Transverse colon (tissue), 4 donors: ENCODE data around the gene SIGLEC15. TPM values are rescaled to one million over a fixed set of nuclear protein-coding genes. Genes with fewer than 3 reads are reported as not detected.

Experiments
- DNase-seq: peaks from one replicate; pipeline ENCODE4 v3.0.0-alpha.2; 2019
- H3K27ac ChIP-seq, 4 donors: fragments of 200-600 bp; sonication (generic); 2 replicates each; pipeline ENCODE4 v1.5.1; 2016 to 2018; ENCODE audit warnings: inconsistent platforms in 4 of 4
- H3K27me3 ChIP-seq: fragments of 200-600 bp; sonication (generic); 2 replicates; pipeline ENCODE4 v1.5.1; 2017; ENCODE audit warnings: inconsistent platforms
- H3K36me3 ChIP-seq, 4 donors: fragments of 200-600 bp; sonication (generic); 2 replicates each; pipeline ENCODE4 v1.5.1; 2017 to 2019; ENCODE audit warnings: inconsistent platforms in 4 of 4
- H3K4me1 ChIP-seq, 4 donors: fragments of 200-600 bp; sonication (generic); 2 replicates each; pipeline ENCODE4 v1.5.1; 2017 to 2020; ENCODE audit warnings: inconsistent platforms in 4 of 4
- H3K4me3 ChIP-seq, 4 donors: fragments of 200-600 bp; sonication (generic); 1 replicate in 1 of 4; 2 replicates in 3 of 4; pipeline versions ENCODE4 v1.5.1 to v1.6.1; 2017 to 2019; ENCODE audit warnings: inconsistent platforms in 4 of 4
- H3K9me3 ChIP-seq, 2 donors: fragments of 200-600 bp; sonication (generic); 2 replicates each; pipeline ENCODE4 v1.5.1; 2017 to 2019; ENCODE audit warnings: inconsistent platforms in 2 of 2
- EP300 ChIP-seq: sonication (generic); formaldehyde crosslinking; IDR thresholded peaks from one replicate; pipeline ENCODE4 v1.6.1; 2017; ENCODE audit warnings: antibody characterized with exemption, low read depth
- POLR2A ChIP-seq: fragments of 450-650 bp; IDR thresholded peaks from one replicate; pipeline ENCODE4 v1.6.1; 2016; ENCODE audit warnings: antibody characterized with exemption, mild to moderate bottlenecking, moderate library complexity
- POLR2AphosphoS5 ChIP-seq, 3 donors: sonication (generic); formaldehyde crosslinking; IDR thresholded peaks; one replicate each; pipeline ENCODE4 v1.6.1; 2016; ENCODE audit warnings: antibody characterized with exemption in 3 of 3
- WGBS, 2 donors: methylation state at CpG; one replicate each; pipeline ENCODE4 v1.1.5; 2018; ENCODE audit warnings: low coverage in 1 of 2; 5-methylcytosine and 5-hydroxymethylcytosine counted together
- in situ Hi-C, 4 donors: fragments of 200-750 bp; cut with MboI; loops; one replicate each; pipeline versions ENCODE4 v1.15.0 to v1.15.1; 2017; ENCODE audit warnings: low sequenced_read_pairs in 3 of 4, low pct_ligation_motif_present in 1 of 4, low pct_unique_long_range_greater_than_20kb in 1 of 4
- intact Hi-C: fragments of 100-400 bp; cut with DNase I; formaldehyde crosslinking; loops from one replicate; pipeline ENCODE4 v1.15.1; 2023; ENCODE audit warnings: low total_unique reads
- total RNA-seq, 4 donors: library from RNA; depleted of rRNA; stranded (reverse); fragments of >200 nt; gene quantifications; one replicate each; pipeline ENCODE4 v1.1.0, GENCODE V29; 2016
- TF ChIP-seq, protein P1 (sequence below), 5 experiments: fragments of 200-600 bp in 3 of 5; fragments of 450-650 bp in 2 of 5; sonication (generic) in 3 of 5; IDR thresholded peaks; 1 replicate in 2 of 5; 2 replicates in 3 of 5; pipeline ENCODE4 v1.5.1; 2016 to 2017; ENCODE audit warnings: antibody characterized with exemption in 5 of 5, inconsistent platforms in 3 of 5, mild to moderate bottlenecking in 2 of 5, moderate library complexity in 1 of 5

Gene SIGLEC15
- total RNA-seq, 4 donors from 2014 or later: not detected

DNA sequence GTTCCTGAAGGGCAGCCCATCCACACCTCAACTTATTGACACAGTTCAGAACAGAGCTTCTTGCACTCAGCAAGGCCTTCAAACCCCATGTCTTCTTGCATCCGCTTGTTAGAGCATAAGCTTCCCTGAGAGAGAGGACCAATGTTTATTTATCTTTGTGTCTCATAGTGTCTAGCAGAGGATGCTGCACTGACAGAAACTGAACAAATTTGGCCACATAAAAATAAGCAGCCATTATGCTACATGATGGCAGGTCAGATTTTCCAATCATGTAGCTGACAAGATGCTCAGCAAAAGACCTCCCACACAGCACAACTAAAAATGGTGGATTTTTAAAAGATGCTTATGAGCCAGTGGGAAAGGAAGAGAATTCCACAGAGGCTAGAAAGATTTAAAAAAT lies 38.1 kb upstream of the SIGLEC15 start:
- H3K9me3 ChIP-seq: no peaks in the 10 kb centered on the region
- TF ChIP-seq POLR2AphosphoS5 (IDR thresholded peaks at IDR 0.05) (no peak), POLR2A (no peak), EP300 (no peak)
- TF ChIP-seq, protein P1, sequence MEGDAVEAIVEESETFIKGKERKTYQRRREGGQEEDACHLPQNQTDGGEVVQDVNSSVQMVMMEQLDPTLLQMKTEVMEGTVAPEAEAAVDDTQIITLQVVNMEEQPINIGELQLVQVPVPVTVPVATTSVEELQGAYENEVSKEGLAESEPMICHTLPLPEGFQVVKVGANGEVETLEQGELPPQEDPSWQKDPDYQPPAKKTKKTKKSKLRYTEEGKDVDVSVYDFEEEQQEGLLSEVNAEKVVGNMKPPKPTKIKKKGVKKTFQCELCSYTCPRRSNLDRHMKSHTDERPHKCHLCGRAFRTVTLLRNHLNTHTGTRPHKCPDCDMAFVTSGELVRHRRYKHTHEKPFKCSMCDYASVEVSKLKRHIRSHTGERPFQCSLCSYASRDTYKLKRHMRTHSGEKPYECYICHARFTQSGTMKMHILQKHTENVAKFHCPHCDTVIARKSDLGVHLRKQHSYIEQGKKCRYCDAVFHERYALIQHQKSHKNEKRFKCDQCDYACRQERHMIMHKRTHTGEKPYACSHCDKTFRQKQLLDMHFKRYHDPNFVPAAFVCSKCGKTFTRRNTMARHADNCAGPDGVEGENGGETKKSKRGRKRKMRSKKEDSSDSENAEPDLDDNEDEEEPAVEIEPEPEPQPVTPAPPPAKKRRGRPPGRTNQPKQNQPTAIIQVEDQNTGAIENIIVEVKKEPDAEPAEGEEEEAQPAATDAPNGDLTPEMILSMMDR (IDR thresholded peaks at IDR 0.05): no peak
- no peak overlapping the region for H3K4me3 ChIP-seq
- in situ Hi-C loops: no loop called here
- H3K27ac ChIP-seq: no peak overlapping the region
- 67 to 75% methylated on average over 1 of the region's 1 CpG for WGBS, 2 donors
- H3K4me1 ChIP-seq: no peaks in the 10 kb centered on the region
- H3K36me3 ChIP-seq: no peaks in the 10 kb centered on the region
- no peak for DNase-seq
- intact Hi-C loops: no loop called here
- H3K27me3 ChIP-seq: no peaks in the 10 kb centered on the region

DNA sequence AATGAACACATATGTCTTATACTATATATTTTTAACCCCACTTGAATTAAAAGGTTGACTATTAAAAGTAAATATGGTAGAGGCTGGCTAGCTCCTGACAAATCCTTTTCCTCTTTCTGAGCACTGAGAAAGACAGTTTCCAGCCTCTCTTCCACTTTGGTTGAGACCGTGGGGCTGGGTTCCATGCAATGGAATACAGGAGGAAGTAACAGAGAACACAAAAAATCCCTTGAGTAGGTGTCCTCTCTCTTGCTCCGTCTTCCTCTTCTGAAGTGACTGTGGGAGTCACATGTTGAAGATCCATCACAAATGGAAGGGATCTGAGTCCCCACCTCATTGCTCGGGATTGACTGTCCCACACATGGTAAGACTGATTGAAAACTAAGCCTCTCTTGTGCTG lies 36.6 kb upstream of the SIGLEC15 start:
- intact Hi-C loops: no loop called here
- 60 to 84% methylated on average over 1 to 3 of the region's 3 CpGs for WGBS, 2 donors
- DNase-seq: no peak

DNA sequence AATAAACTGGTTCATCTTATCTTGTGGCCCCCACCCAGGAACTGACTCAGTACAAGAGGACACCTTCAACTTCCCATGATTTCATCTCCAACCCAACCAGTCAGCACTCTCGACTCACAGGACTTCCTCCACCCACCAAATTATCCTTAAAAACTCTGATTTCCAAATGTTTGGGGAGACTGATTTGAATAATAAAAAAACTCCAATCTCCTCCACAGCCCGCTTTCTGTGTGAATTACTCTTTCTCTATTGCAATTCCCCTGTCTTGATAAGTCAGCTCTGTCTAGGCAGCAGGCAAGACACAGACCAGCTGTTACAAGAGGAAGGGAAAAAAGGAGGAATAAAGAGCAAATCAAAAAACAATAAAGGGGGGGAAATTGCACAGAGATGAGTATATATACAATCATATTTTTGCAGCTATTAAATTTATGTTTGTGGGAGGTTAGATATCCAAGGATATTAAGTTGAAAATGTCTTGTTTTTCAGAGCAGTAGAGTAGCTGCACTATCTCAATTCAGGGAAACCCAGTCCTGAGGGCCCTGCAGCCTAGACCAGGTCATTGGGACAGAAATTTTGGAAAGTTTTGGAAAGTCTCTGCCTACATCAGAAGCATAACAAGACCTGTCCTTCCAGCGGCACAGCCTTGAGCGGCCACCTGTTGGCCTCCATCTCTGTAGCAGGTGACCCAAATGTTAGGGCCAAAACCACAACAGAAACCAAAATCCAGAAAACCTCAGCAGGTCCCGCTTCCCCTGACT lies 32.8 kb upstream of the SIGLEC15 start:
- no peaks in the 10 kb centered on the region for H3K9me3 ChIP-seq
- 65 to 88% methylated on average over 2 to 5 of the region's 5 CpGs for WGBS, 2 donors
- no peaks in the 10 kb centered on the region for H3K36me3 ChIP-seq
- H3K27me3 ChIP-seq: no peaks in the 10 kb centered on the region
- no peaks in the 10 kb centered on the region for H3K4me1 ChIP-seq
- intact Hi-C loops: no loop called here
- no peak for DNase-seq
- no peak overlapping the region for H3K27ac ChIP-seq
- no peak for TF ChIP-seq POLR2AphosphoS5 (IDR thresholded peaks at IDR 0.05)
- TF ChIP-seq, protein P1 (IDR thresholded peaks at IDR 0.05): no peak
- TF ChIP-seq POLR2A: no peak
- TF ChIP-seq EP300: no peak
- H3K4me3 ChIP-seq: no peak overlapping the region
- in situ Hi-C loops: no loop called here

More for the DNA sequence above, 36.6 kb upstream of the SIGLEC15 start:
- H3K4me3 ChIP-seq: no peak overlapping the region
- no peaks in the 10 kb centered on the region for H3K27me3 ChIP-seq
- H3K4me1 ChIP-seq: no peaks in the 10 kb centered on the region
- H3K36me3 ChIP-seq: no peaks in the 10 kb centered on the region
- in situ Hi-C loops: no loop called here
- no peaks in the 10 kb centered on the region for H3K9me3 ChIP-seq
- TF ChIP-seq POLR2A: no peak
- no peak for TF ChIP-seq EP300
- TF ChIP-seq, protein P1 (IDR thresholded peaks at IDR 0.05): no peak
- no peak for TF ChIP-seq POLR2AphosphoS5 (IDR thresholded peaks at IDR 0.05)
- H3K27ac ChIP-seq: no peak overlapping the region

DNA sequence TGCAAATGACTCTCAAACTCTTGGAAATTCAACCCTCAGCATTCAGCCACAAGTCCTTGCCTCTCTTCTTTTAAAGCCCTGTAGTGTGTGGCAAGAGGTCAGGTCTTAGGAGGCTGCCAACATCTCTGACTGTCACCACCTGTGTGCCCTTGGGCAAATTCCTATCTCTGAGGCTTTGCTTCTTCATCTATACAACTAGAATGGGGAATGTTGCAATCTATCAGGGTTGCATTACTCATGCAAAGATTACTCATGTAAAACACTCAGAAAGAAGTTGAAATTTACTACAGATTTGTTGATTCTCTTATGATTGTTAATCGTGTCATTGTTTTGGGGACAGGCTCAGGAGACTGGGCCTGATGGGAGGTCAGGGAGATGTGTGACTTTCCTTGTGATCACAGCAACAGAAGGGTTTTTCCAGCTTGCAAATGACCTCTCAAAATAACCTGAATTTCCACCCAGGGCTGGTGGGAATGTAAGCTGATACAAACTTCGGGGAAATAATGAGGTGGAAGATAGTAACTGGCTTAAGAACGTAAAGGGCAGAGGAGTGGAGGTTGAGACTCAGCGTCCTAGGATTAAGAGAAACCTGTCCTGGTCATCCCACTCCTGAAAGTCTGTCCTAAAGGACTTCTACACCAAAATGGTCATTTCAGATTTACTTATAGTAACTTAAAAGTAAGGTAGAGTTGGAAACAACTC lies 32.1 kb upstream of the SIGLEC15 start:
- Histone ChIP-seq H3K27ac (no peak overlapping the region), H3K4me3 (no peak overlapping the region), H3K4me1 (no peaks in the 10 kb centered on the region), H3K36me3 (no peaks in the 10 kb centered on the region), H3K9me3 (no peaks in the 10 kb centered on the region), H3K27me3 (no peaks in the 10 kb centered on the region)
- TF ChIP-seq, protein P1 (IDR thresholded peaks at IDR 0.05): no peak
- TF ChIP-seq POLR2A: no peak
- no peak for TF ChIP-seq POLR2AphosphoS5 (IDR thresholded peaks at IDR 0.05)
- TF ChIP-seq EP300: no peak
- DNase-seq: no peak
- intact Hi-C loops (no loop called here), in situ Hi-C loops (no loop called here)
- 59 to 86% methylated on average over 2 to 4 of the region's 4 CpGs for WGBS, 2 donors
